Sigmoid colon (tissue), 7 donors: ENCODE measurements around the gene AVEN. TPM values are rescaled to one million over a fixed set of nuclear protein-coding genes. Genes with fewer than 3 reads are reported as not detected.

Experiments
- DNase-seq: peaks from one replicate; pipeline ENCODE4 v3.0.0-alpha.2; 2019
- H3K27ac ChIP-seq, 4 donors: fragments of 200-600 bp; sonication (generic); one replicate each; pipeline ENCODE4 v1.5.1; 2016 to 2019; ENCODE audit warnings: mild to moderate bottlenecking in 1 of 4
- H3K27me3 ChIP-seq, 3 donors: fragments of 200-600 bp; sonication (generic); one replicate each; pipeline ENCODE4 v1.5.1; 2019; ENCODE audit warnings: mild to moderate bottlenecking in 1 of 3
- H3K36me3 ChIP-seq, 4 donors: fragments of 200-600 bp; sonication (generic); one replicate each; pipeline ENCODE4 v1.5.1; 2016 to 2019
- H3K4me1 ChIP-seq, 4 donors: fragments of 200-600 bp; sonication (generic); one replicate each; pipeline ENCODE4 v1.5.1; 2017 to 2019
- H3K4me3 ChIP-seq, 4 donors: fragments of 200-600 bp; sonication (generic); one replicate each; pipeline ENCODE4 v1.5.1; 2017 to 2019; ENCODE audit warnings: mild to moderate bottlenecking in 2 of 4, moderate library complexity in 1 of 4
- H3K9me3 ChIP-seq, 4 donors: fragments of 200-600 bp in 3 of 4; sonication (generic) in 3 of 4; one replicate each; pipeline versions ENCODE4 v1.5.1 to v1.6.1; 2013 to 2019
- CTCF ChIP-seq, 4 experiments: fragments of 450-650 bp in 3 of 4; fragments of 200-600 bp in 1 of 4; IDR thresholded peaks; one replicate each; pipeline ENCODE4 v1.5.1; 2016 to 2019; ENCODE audit warnings: antibody characterized with exemption in 4 of 4, mild to moderate bottlenecking in 3 of 4, moderate library complexity in 2 of 4
- EP300 ChIP-seq, 4 donors: sonication (generic); formaldehyde crosslinking; IDR thresholded peaks; one replicate each; pipeline ENCODE4 v1.6.1; 2017; ENCODE audit warnings: antibody characterized with exemption in 4 of 4
- POLR2A ChIP-seq, 2 donors: fragments of 450-650 bp; IDR thresholded peaks; one replicate each; pipeline ENCODE4 v1.6.1; 2016; ENCODE audit warnings: antibody characterized with exemption in 2 of 2, mild to moderate bottlenecking in 2 of 2, moderate library complexity in 2 of 2
- POLR2AphosphoS5 ChIP-seq, 4 donors: sonication (generic); formaldehyde crosslinking; IDR thresholded peaks; one replicate each; pipeline ENCODE4 v1.6.1; 2017; ENCODE audit warnings: antibody characterized with exemption in 4 of 4
- WGBS, 2 donors: extraction: QIAGEN DNeasy Blood & Tissue Kit; methylation state at CpG; one replicate each; pipeline ENCODE4 v1.1.7; 2013; 5-methylcytosine and 5-hydroxymethylcytosine counted together
- intact Hi-C: fragments of 100-400 bp; cut with DNase I; formaldehyde crosslinking; loops from one replicate; pipeline ENCODE4 v1.15.1; 2023
- polyA plus RNA-seq, 3 donors: library from polyadenylated mRNA; stranded (reverse); fragments of 200-250 nt; gene quantifications; one replicate each; pipeline ENCODE4 v1.2.3, GENCODE V29; 2013
- total RNA-seq, 4 donors: library from RNA; depleted of rRNA; stranded (reverse); fragments of >200 nt; gene quantifications; one replicate each; pipeline ENCODE4 v1.1.0, GENCODE V29; 2016
- donor health status: healthy with polysubstance abuse.
- donor health status: Bipolar disorder and iron deficiency.
- donor health status: healthy.

Gene AVEN
- total and polyA plus RNA-seq, 7 donors, result 9.2 to 23.3 (median 15.0) TPM

- H3K27ac ChIP-seq, result no peak overlapping the region
- H3K9me3 ChIP-seq, result peaks cover 0 to 5% (median 0%) of the 10 kb centered on the region in 4 donors
- no peaks in the 10 kb centered on the region for H3K36me3 ChIP-seq
- no peak overlapping the region for H3K4me3 ChIP-seq
- DNase-seq, result no peak
- no peaks in the 10 kb centered on the region for H3K4me1 ChIP-seq
- TF ChIP-seq POLR2A (IDR thresholded peaks at IDR 0.05), result no peak
- TF ChIP-seq EP300 (IDR thresholded peaks at IDR 0.05), result no peak
- TF ChIP-seq CTCF (IDR thresholded peaks at IDR 0.05), result no peak
- TF ChIP-seq POLR2AphosphoS5 (IDR thresholded peaks at IDR 0.05), result no peak
- intact Hi-C loops, result no loop called here
- no peaks in the 10 kb centered on the region for H3K27me3 ChIP-seq
- WGBS, 2 donors, result 78 to 84% methylated on average over 10 of the region's 10 CpGs
Observed at GRCh38 chr15:34031987-34032760, 6.8 kb downstream of the AVEN start.

GRCh38 chr15:34027606-34028005 is 11.4 kb downstream of the AVEN start:
- H3K36me3 ChIP-seq, result no peaks in the 10 kb centered on the region
- TF ChIP-seq EP300 (IDR thresholded peaks at IDR 0.05), result no peak
- TF ChIP-seq POLR2A (IDR thresholded peaks at IDR 0.05), result no peak
- no peak for TF ChIP-seq CTCF (IDR thresholded peaks at IDR 0.05)
- TF ChIP-seq POLR2AphosphoS5 (IDR thresholded peaks at IDR 0.05), result no peak
- H3K4me3 ChIP-seq, result no peak overlapping the region
- H3K27me3 ChIP-seq, result no peaks in the 10 kb centered on the region
- H3K9me3 ChIP-seq, result peaks cover 0 to 5% (median 0%) of the 10 kb centered on the region in 4 donors
- WGBS, 2 donors, result 55 to 57% methylated on average over 3 of the region's 3 CpGs
- DNase-seq, result no peak
- no peaks in the 10 kb centered on the region for H3K4me1 ChIP-seq
- intact Hi-C loops, result no loop called here
- no peak overlapping the region for H3K27ac ChIP-seq

GRCh38 chr15:34025252-34025651 is 13.8 kb downstream of the AVEN start:
- Histone ChIP-seq H3K9me3 (peaks cover 0 to 5% (median 0%) of the 10 kb centered on the region in 4 donors), H3K27me3 (no peaks in the 10 kb centered on the region), H3K27ac (no peak overlapping the region), H3K4me1 (no peaks in the 10 kb centered on the region), H3K4me3 (no peak overlapping the region), H3K36me3 (no peaks in the 10 kb centered on the region)
- WGBS, 2 donors, result 73 to 88% methylated on average over 3 of the region's 3 CpGs
- DNase-seq, result no peak
- intact Hi-C loops, result no loop called here
- no peak for TF ChIP-seq POLR2AphosphoS5 (IDR thresholded peaks at IDR 0.05)
- no peak for TF ChIP-seq EP300 (IDR thresholded peaks at IDR 0.05)
- no peak for TF ChIP-seq CTCF (IDR thresholded peaks at IDR 0.05)
- TF ChIP-seq POLR2A (IDR thresholded peaks at IDR 0.05), result no peak

- Histone ChIP-seq H3K27me3 (no peaks in the 10 kb centered on the region), H3K4me1 (no peaks in the 10 kb centered on the region), H3K27ac (no peak overlapping the region), H3K36me3 (no peaks in the 10 kb centered on the region), H3K4me3 (no peak overlapping the region), H3K9me3 (peaks cover 0 to 5% (median 0%) of the 10 kb centered on the region in 4 donors)
- TF ChIP-seq CTCF (IDR thresholded peaks at IDR 0.05) (no peak), EP300 (IDR thresholded peaks at IDR 0.05) (no peak), POLR2A (IDR thresholded peaks at IDR 0.05) (no peak), POLR2AphosphoS5 (IDR thresholded peaks at IDR 0.05) (no peak)
- WGBS, 2 donors, result 72 to 83% methylated on average over 1 of the region's 1 CpG
- intact Hi-C loops, result no loop called here
- DNase-seq, result no peak
Observed at GRCh38 chr15:34023907-34024306, 15.1 kb downstream of the AVEN start.
